HCT116 (cell line): ENCODE measurements around the gene GIPC3. TPM values are rescaled to one million over a fixed set of nuclear protein-coding genes. Genes with fewer than 3 reads are reported as not detected.

Source experiments
- ATAC-seq: fragments of 200-7000 bp; cut with Tn5 transposase; 2 replicates; pipeline ENCODE4 v1.9.1; 2020; ENCODE audit warnings: mild to moderate bottlenecking, moderate library complexity
- BruUV-seq: library from RNA; stranded (reverse); fragments of 400-500 nt; replicated peaks from 2 replicates; lab custom pipeline; 2021; lab: Mats Ljungman, UMichigan
- CTCF ChIA-PET: fragments of 300-600 bp; sonication (Branson Sonifier 250); formaldehyde crosslinking; loops from one replicate; lab custom pipeline; 2021; ENCODE audit warnings: antibody characterized with exemption; lab: Charles Lee
- POLR2A ChIA-PET: fragments of 300-600, 350-600 bp; sonication (Branson Sonifier 250); formaldehyde crosslinking; loops from one replicate; lab custom pipeline; 2021; ENCODE audit warnings: antibody characterized with exemption; lab: Charles Lee
- RAD21 ChIA-PET, 2 experiments: fragments of 300-600 bp; sonication (Branson Sonifier 250); formaldehyde crosslinking; loops; one replicate each; lab custom pipeline; 2023; ENCODE audit warnings: low total read pairs in 2 of 2; ENCODE audit not compliant: uncharacterized antibody in 2 of 2, unreplicated experiment in 2 of 2, low non-redundant PET in 1 of 2; lab: Charles Lee
- DNase-seq: peaks from one replicate; pipeline ENCODE4 v3.0.0-alpha.2; 2010; ENCODE audit warnings: low read depth, low spot score
- H2AFZ ChIP-seq: fragments of 200-600 bp; shearing (Covaris generic), sonication (generic); 2 replicates; pipeline ENCODE4 v1.6.1; 2017; ENCODE audit warnings: low read depth, mixed run types, mixed read lengths, antibody characterized with exemption, low read length; ENCODE audit not compliant: poor library complexity, severe bottlenecking
- H3K27ac ChIP-seq: 2 replicates; pipeline ENCODE4 v1.5.1; 2012; ENCODE audit warnings: low read depth, low read length
- H3K27me3 ChIP-seq: fragments of 200-600 bp; sonication (generic); 2 replicates; pipeline ENCODE4 v1.6.1; 2016; ENCODE audit warnings: mixed run types, low read length, mixed read lengths; ENCODE audit not compliant: insufficient read depth
- H3K36me3 ChIP-seq, 2 experiments: fragments of 200-500 bp in 1 of 2; fragments of 200-600 bp in 1 of 2; sonication (Bioruptor generic) in 1 of 2; sonication (generic) in 1 of 2; 2 replicates each; pipeline versions ENCODE4 v1.5.1 to v1.6.1; 2014 to 2016; ENCODE audit warnings: low read length in 2 of 2, inconsistent platforms in 1 of 2, mixed read lengths in 1 of 2, mixed run types in 1 of 2; ENCODE audit not compliant: insufficient read depth in 2 of 2, control insufficient read depth in 1 of 2
- H3K4me1 ChIP-seq, 2 experiments: fragments of 200-600 bp in 1 of 2; sonication (generic) in 1 of 2; 2 replicates each; pipeline versions ENCODE4 v1.5.1 to v1.6.1; 2012 to 2017; ENCODE audit warnings: low read length in 2 of 2, inconsistent platforms in 1 of 2, mild to moderate bottlenecking in 1 of 2, mixed read lengths in 1 of 2, mixed run types in 1 of 2, moderate library complexity in 1 of 2; ENCODE audit not compliant: insufficient read depth in 2 of 2, control insufficient read depth in 1 of 2
- H3K4me2 ChIP-seq: fragments of 200-600 bp; sonication (generic); 2 replicates; pipeline ENCODE4 v1.6.1; 2017; ENCODE audit warnings: mixed run types, low read length, mixed read lengths
- H3K4me3 ChIP-seq, 2 experiments: fragments of 200-600 bp in 1 of 2; sonication (generic) in 1 of 2; replicated peaks in 1 of 2; 2 replicates each; pipeline ENCODE4 v1.5.1; 2011 to 2016; ENCODE audit warnings: low read length in 2 of 2, control low read depth in 1 of 2, low read depth in 1 of 2, mild to moderate bottlenecking in 1 of 2, mixed read lengths in 1 of 2, mixed run types in 1 of 2
- H3K79me2 ChIP-seq: fragments of 200-600 bp; sonication (generic); 2 replicates; pipeline ENCODE4 v1.6.1; 2017; ENCODE audit warnings: mild to moderate bottlenecking, mixed run types, low read length, moderate library complexity, mixed read lengths; ENCODE audit not compliant: insufficient read depth
- H3K9ac ChIP-seq: fragments of 200-600 bp; sonication (generic); 2 replicates; pipeline ENCODE4 v1.6.1; 2016; ENCODE audit warnings: low read length, mixed read lengths
- H3K9me2 ChIP-seq: fragments of 200-600 bp; sonication (generic), shearing (Covaris generic); 2 replicates; pipeline ENCODE4 v1.6.1; 2017; ENCODE audit warnings: mixed run types, mild to moderate bottlenecking, moderate library complexity; ENCODE audit not compliant: insufficient read depth
- H3K9me3 ChIP-seq, 2 experiments: fragments of 200-500 bp in 1 of 2; fragments of 200-600 bp in 1 of 2; sonication (Bioruptor generic) in 1 of 2; sonication (generic) in 1 of 2; 2 replicates each; pipeline ENCODE4 v1.6.1; 2014 to 2017; ENCODE audit warnings: low read length in 2 of 2, mixed read lengths in 2 of 2, inconsistent platforms in 1 of 2, low read depth in 1 of 2, mild to moderate bottlenecking in 1 of 2, mixed run types in 1 of 2, moderate library complexity in 1 of 2; ENCODE audit not compliant: control insufficient read depth in 1 of 2, insufficient read depth in 1 of 2
- H4K20me1 ChIP-seq: fragments of 200-600 bp; sonication (generic), shearing (Covaris generic); 2 replicates; pipeline ENCODE4 v1.6.1; 2017; ENCODE audit warnings: mixed run types, mild to moderate bottlenecking, moderate library complexity; ENCODE audit not compliant: insufficient read depth
- CEBPB ChIP-seq: IDR thresholded peaks from 2 replicates; pipeline ENCODE4 v1.6.1; 2012; ENCODE audit warnings: low read depth
- EGR1 ChIP-seq: IDR thresholded peaks from 2 replicates; pipeline ENCODE4 v1.6.1; 2012; ENCODE audit warnings: low read depth
- ELF1 ChIP-seq: IDR thresholded peaks from 2 replicates; pipeline ENCODE4 v1.6.1; 2012; ENCODE audit warnings: low read depth, borderline replicate concordance
- JUND ChIP-seq: IDR thresholded peaks from 2 replicates; pipeline ENCODE4 v1.6.1; 2012
- MAX ChIP-seq: IDR thresholded peaks from 2 replicates; pipeline ENCODE4 v1.6.1; 2012
- POLR2A ChIP-seq: IDR thresholded peaks from 2 replicates; pipeline ENCODE4 v1.7.0; 2011; ENCODE audit warnings: borderline replicate concordance; ENCODE audit not compliant: insufficient read depth, insufficient read length; ENCODE audit errors: extremely low read depth
- REST ChIP-seq: IDR thresholded peaks from 2 replicates; pipeline ENCODE4 v1.6.1; 2012; ENCODE audit warnings: low read depth
- SIN3A ChIP-seq: IDR thresholded peaks from 2 replicates; pipeline ENCODE4 v1.6.1; 2012; ENCODE audit warnings: low read depth
- SP1 ChIP-seq: IDR thresholded peaks from 2 replicates; pipeline ENCODE4 v1.6.1; 2012; ENCODE audit warnings: low read depth
- SRF ChIP-seq: IDR thresholded peaks from 2 replicates; pipeline ENCODE4 v1.6.1; 2012; ENCODE audit warnings: low read depth
- TCF7L2 ChIP-seq: IDR thresholded peaks from 2 replicates; pipeline ENCODE4 v1.7.0; 2011; ENCODE audit warnings: borderline replicate concordance, inconsistent platforms; ENCODE audit not compliant: insufficient read depth, insufficient read length; ENCODE audit errors: extremely low read depth
- ZFX ChIP-seq: fragments of 450-650 bp; IDR thresholded peaks from 2 replicates; pipeline ENCODE4 v1.6.1; 2017
- intact Hi-C: fragments of 100-400 bp; cut with micrococcal nuclease; formaldehyde crosslinking; loops from 2 replicates; pipeline ENCODE4 v1.10.0; 2022
- total RNA-seq: library from RNA; stranded (reverse); gene quantifications from one replicate; pipeline ENCODE4 v1.2.1, GENCODE V29; 2021; ENCODE audit not compliant: unreplicated experiment
- TF ChIP-seq, protein P1 (sequence below): IDR thresholded peaks from 2 replicates; pipeline ENCODE4 v1.6.1; 2011; ENCODE audit warnings: mild to moderate bottlenecking, low read length, moderate library complexity; ENCODE audit not compliant: insufficient replicate concordance; ENCODE audit errors: extremely low read depth
- TF ChIP-seq, protein P2 (sequence below), 3 experiments: fragments of 200-600 bp in 1 of 3; sonication (generic) in 1 of 3; IDR thresholded peaks in 2 of 3; conservative IDR thresholded peaks in 1 of 3; 2 replicates each; pipeline ENCODE4 v1.5.1; 2012 to 2017; ENCODE audit warnings: low read depth in 2 of 3, low read length in 2 of 3, antibody characterized with exemption in 1 of 3, borderline replicate concordance in 1 of 3, control low read depth in 1 of 3, mild to moderate bottlenecking in 1 of 3, mixed read lengths in 1 of 3, mixed run types in 1 of 3, moderate library complexity in 1 of 3; ENCODE audit not compliant: insufficient read depth in 1 of 3

The GIPC3 gene
- total RNA-seq, 1 experiment from 2014 or later, result not detected

DNA sequence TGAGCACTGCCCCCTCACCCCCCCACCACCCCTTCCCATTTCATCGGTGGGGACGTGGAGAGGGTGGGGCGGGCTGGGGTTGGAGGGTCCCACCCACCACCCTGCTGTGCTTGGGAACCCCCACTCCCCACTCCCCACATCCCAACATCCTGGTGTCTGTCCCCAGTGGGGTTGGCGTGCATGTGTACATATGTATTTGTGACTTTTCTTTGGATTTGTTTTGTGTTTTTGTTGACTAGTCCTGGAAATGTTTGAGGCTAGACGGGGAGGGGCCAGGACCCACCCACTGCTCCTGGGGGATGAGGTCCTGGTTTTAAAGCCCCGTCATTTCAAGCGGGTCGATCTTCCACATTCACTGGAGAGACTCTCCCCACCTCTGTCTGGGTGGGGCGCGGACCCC is 49.3 kb upstream of the GIPC3 start:
- Histone ChIP-seq H3K27ac (no peak overlapping the region), H3K4me3 (no peak overlapping the region), H2AFZ (no peak overlapping the region), H4K20me1 (no peaks in the 10 kb centered on the region), H3K36me3 (peaks cover 11 to 24% of the 10 kb centered on the region in 2 experiments; a peak in 3 of 4 replicates), H3K9me3 (no peaks in the 10 kb centered on the region), H3K4me2 (no peak overlapping the region), H3K79me2 (no peaks in the 10 kb centered on the region), H3K9me2 (no peaks in the 10 kb centered on the region), H3K27me3 (no peaks in the 10 kb centered on the region), H3K4me1 (peaks cover 3 to 22% of the 10 kb centered on the region in 2 experiments; a peak in 3 of 4 replicates), H3K9ac (no peak overlapping the region)
- intact Hi-C loops, result no loop called here
- BruUV-seq, result no TSS peak
- TF ChIP-seq POLR2A (no peak), TCF7L2 (no peak), SP1 (no peak), JUND (no peak), SRF (no peak), SIN3A (no peak), REST (no peak), ZFX (no peak), ELF1 (no peak), EGR1 (no peak), CEBPB (no peak), MAX (no peak)
- TF ChIP-seq, protein P1, sequence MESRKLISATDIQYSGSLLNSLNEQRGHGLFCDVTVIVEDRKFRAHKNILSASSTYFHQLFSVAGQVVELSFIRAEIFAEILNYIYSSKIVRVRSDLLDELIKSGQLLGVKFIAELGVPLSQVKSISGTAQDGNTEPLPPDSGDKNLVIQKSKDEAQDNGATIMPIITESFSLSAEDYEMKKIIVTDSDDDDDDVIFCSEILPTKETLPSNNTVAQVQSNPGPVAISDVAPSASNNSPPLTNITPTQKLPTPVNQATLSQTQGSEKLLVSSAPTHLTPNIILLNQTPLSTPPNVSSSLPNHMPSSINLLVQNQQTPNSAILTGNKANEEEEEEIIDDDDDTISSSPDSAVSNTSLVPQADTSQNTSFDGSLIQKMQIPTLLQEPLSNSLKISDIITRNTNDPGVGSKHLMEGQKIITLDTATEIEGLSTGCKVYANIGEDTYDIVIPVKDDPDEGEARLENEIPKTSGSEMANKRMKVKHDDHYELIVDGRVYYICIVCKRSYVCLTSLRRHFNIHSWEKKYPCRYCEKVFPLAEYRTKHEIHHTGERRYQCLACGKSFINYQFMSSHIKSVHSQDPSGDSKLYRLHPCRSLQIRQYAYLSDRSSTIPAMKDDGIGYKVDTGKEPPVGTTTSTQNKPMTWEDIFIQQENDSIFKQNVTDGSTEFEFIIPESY, result no peak
- TF ChIP-seq, protein P2, sequence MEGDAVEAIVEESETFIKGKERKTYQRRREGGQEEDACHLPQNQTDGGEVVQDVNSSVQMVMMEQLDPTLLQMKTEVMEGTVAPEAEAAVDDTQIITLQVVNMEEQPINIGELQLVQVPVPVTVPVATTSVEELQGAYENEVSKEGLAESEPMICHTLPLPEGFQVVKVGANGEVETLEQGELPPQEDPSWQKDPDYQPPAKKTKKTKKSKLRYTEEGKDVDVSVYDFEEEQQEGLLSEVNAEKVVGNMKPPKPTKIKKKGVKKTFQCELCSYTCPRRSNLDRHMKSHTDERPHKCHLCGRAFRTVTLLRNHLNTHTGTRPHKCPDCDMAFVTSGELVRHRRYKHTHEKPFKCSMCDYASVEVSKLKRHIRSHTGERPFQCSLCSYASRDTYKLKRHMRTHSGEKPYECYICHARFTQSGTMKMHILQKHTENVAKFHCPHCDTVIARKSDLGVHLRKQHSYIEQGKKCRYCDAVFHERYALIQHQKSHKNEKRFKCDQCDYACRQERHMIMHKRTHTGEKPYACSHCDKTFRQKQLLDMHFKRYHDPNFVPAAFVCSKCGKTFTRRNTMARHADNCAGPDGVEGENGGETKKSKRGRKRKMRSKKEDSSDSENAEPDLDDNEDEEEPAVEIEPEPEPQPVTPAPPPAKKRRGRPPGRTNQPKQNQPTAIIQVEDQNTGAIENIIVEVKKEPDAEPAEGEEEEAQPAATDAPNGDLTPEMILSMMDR (IDR thresholded peaks at IDR 0.05 in 2 of 3, conservative IDR thresholded peaks at IDR 0.05 in 1 of 3; ENCODE audit: borderline replicate concordance in 1 of 3, insufficient read depth in 1 of 3, low read depth in 2 of 3, low read length in 2 of 3), result no peak
- no peak for DNase-seq
- CTCF ChIA-PET, result no interaction called here
- ATAC-seq, result no peak
- RAD21 ChIA-PET, result no interaction called here
- POLR2A ChIA-PET, result no interaction called here
